ENCODE results near the gene WDR90.

Gene WDR90

GRCh38 chr16:648781-649589 lies at the start of gene WDR90:
Gene WDR90 (plus strand): TSS chr16:649365. CDS start chr16:649417, 52 bp downstream.
- DNase-seq (ENCODE audit: low read depth in 2 of 2): peak; percentile 92

DNA sequence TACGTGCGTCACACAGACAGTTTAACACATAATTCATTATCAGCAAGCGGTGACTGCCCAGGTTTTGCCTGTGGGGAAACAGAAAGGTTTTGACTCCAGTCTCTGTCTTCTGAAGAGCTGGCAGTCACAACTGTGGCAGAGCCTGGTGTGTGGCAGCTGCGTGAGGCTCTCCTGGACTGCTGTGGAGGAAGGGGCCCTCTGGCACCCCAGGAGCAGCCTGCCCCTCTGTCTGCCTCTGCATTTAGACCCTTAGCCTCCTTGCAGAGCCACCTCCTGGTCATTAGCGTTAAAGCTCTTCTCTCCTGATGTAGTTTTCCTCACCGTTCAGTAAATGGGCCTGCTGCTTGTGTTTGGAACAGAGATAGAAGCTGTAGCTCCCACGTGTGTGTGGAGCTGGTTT lies 48.4 kb upstream of the WDR90 start:
- no peak for DNase-seq (ENCODE audit: low read depth in 2 of 2)

DNA sequence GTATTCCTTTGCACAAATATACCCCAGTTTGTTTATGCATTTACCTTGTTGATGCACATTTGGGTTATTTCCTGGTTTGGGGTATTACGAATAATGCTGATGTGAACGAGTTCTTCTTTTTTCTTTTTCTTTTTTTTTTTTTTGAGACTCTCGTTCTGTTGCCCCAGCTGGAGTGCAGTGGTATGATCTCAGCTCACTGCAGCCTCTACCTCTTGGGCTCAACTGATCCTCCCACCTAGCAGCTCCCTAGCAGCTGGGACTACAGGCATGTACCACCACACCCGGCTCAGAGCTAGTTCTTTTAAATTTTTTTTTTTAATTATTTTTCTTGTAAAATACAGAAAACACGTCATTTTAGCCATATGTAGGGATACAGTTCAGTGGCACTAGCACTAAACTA lies 45.2 kb upstream of the WDR90 start:
- DNase-seq (ENCODE audit: low read depth in 2 of 2): no peak

- DNase-seq (ENCODE audit: low read depth in 2 of 2): no peak
Observed at GRCh38 chr16:606656-607307, 42.4 kb upstream of the WDR90 start.

DNA sequence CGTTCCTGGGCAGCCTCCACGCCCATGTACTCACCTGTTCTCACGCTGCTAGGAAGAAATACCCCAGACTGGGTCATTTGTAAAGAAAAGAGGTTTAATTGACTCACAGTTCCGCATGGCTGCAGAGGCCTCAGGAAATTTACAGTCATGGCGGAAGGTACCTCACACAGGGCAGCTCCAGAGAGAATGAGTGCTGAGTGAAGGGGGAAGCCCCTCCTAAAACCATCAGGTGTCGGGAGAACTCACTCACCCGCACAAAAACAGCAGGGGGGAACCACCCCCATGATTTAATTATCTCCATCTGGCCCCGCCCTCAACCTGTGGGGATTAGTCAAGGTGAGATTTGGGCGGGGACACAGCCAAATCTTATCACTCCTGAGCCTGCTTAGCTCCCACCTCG lies 41.1 kb upstream of the WDR90 start:
- peak in 1 of 2 donors; percentile 39 for DNase-seq (ENCODE audit: low read depth in 2 of 2)

DNA sequence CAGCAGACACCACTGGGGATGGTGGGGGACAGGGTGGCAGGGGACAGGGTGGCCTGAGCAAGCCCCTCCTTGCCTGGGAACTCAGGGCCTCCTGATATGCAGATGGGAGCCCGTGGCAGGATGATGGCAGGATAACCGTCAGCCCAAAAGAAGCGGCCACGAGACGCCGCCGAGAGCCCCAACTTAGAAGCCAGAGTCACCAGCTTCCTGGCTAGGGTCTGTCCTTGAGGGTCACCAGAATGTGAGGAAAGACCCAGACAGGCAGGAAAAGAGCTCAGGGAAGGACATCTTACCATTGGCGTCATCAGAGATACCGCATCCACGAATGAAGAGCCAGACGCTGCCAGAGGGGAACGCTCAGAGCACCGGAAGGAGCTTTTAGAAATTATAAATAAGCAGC lies 39.8 kb upstream of the WDR90 start:
- DNase-seq (ENCODE audit: low read depth in 2 of 2): no peak

DNA sequence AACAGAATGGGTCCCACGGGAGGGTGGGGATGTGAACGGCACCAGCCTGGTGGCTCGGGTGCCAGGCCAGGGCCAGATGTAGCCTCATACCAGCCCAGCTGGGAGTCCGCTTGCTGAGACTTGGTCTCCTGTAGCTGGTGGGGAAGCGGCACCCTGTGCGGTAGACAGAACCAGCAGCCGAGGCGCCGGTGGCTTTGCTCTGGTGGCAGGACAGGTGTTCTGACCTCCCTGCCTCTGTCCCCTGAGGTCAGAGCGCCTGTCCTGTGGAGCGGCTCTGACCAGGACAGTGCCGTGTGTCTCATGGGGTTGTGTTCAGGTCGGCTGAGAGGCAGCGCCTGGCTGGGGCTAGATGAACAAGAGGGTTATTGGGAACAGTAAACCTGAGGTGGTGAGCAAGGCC lies 39.2 kb upstream of the WDR90 start:
- DNase-seq (ENCODE audit: low read depth in 2 of 2): no peak

GRCh38 chr16:610513-611381 lies 38.4 kb upstream of the WDR90 start:
- peak; percentile 55 to 59 for DNase-seq (ENCODE audit: low read depth in 2 of 2)

GRCh38 chr16:615122-615521 lies 34.0 kb upstream of the WDR90 start:
- DNase-seq (ENCODE audit: low read depth in 2 of 2): no peak

DNA sequence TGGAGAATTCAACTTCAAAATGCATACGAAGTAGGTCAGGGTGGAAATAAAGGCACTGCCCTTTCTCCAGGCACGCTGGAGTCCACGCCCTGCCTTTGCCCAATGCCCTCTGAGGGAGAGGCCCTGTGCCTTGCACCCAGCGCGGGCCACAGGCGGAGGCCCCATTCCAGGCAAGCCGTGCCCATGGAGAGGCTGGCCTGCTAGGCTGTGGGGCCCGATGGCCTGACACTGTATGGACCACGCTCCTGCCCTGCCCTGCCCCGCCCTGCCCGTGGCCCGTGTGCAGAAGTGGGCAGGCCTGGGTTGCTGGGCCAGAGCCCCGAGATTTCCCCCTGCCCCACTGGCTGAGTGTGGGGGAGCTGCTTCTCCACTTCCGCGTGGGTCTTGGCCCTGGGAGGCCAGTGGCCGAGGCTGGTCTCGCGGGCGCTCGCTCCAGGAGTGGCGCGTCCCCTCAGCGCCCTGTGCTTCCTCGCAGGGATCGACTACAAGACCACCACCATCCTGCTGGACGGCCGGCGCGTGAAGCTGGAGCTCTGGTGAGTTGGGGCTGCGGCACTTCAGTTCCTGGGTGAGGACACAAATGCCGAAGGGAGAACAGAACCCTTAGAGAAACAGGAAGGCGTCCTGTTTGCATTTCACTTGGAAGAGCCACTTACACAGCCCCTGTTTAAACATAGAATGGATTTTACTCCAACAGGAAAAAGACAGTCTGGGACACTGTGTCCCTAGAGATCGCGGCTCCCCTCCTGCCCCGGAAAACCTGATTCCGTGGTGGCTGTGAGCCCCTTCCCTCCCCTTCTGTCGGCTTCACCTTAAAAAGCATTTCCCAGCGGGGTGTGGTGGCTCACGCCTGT lies 32.2 kb upstream of the WDR90 start:
- no peak for DNase-seq (ENCODE audit: low read depth in 2 of 2)

DNA sequence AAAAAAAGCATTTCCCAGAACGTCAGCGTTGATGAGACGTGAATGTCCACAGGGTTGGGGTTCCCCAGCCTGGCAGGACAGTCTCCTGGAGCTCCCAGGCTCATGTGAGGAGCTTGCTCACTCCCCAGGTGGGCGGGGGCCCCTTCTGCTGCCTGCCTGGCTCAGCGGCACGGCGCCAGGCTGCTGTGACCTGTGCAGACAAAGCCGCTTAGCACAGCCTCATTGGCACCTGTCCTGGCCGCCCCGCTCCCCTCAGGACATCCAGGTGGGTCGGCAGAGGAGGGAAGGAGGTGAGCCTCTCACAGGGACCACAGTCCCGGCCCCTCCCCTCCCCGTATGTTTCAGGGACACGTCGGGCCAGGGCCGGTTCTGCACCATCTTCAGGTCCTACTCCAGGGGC lies 31.3 kb upstream of the WDR90 start:
- no peak for DNase-seq (ENCODE audit: low read depth in 2 of 2)

GRCh38 chr16:619476-620100 lies 29.6 kb upstream of the WDR90 start:
- DNase-seq (ENCODE audit: low read depth in 2 of 2): no peak

DNA sequence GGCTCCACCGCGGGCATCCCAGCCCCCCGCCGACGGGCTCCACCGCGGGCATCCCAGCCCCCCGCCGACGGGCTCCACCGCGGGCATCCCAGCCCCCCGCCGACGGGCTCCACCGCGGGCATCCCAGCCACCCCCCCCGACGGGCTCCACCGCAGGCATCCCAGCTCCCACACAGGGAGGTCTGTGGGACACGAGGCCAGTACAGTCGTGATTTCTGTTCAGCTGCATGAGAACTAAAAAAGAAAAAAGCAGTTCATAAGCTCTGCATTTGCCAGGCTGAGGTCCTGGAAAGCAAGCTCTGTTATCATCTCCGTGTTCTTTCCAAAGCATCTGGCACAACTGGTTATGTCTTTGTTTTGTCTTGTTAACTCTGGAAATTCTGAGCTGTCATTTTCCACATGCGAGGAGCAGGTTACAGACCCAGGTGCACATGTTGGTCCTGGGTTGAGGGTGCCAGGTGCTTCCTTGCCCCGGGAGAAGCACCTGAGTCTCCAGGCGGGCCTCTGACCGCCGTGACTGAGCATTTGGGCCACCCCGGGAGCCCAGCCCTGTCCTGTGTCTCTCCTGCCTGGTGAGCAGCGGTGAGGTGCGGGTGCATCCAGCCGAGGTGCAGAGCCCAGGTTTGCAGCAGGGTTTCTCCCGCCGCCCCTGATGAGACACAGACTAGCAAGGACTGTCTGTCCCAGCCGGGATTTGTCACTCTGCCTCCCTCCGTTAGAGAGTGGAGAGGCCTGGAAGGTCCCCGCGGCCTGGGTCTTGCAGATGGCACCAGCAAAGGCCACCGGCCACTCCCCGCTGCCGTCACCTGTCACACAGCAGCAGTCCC lies 28.3 kb upstream of the WDR90 start:
- no peak for DNase-seq (ENCODE audit: low read depth in 2 of 2)

GRCh38 chr16:621526-622105 lies 27.5 kb upstream of the WDR90 start:
- DNase-seq (ENCODE audit: low read depth in 2 of 2): no peak

DNA sequence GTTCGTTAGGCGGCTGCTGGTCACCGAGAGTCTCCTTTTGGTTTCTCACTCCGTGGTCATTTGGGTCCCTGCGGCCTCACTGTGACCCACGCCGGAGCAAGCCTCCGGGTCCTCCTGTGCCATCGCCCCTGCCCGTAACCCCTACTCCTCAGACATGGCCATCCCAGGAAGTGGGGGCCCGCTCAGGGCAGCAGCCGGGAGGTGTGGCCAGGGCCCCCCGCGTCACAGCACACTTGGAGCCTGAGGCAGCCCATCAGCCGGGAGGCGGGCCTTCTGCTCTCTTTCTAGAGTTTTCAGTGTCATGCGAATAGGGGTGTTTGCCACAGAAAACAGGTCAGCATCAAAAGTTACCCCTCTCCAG lies 26.3 kb upstream of the WDR90 start:
- no peak for DNase-seq (ENCODE audit: low read depth in 2 of 2)

DNA sequence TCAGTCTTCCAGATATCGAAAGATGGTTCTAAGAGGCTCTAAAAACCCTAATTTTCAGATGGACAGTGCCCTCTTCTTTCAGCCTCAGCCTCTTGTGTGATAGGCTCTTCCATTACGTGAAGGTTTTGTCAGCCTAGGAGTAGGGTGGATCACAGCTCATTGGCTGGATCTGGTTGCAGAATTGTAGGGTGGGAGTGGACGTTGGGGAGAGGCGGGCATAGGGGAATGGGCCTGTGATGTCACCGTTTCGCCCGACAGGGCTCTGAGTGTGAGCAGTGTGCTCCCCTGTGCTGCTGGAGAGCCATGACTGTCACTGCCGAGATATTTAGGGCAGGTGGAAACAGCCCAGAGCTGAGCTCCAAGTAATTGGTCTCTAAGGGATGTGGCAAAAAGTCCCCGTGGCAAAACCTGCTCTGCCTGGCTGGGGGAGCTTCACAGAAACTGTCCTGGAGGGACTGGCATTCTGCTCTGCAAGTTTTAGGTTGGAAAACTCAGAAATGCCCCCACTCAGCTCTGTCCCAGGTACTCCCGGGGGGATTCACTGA lies 24.6 kb upstream of the WDR90 start:
- no peak for DNase-seq (ENCODE audit: low read depth in 2 of 2)

GRCh38 chr16:625117-625976 lies 23.8 kb upstream of the WDR90 start:
- no peak for DNase-seq (ENCODE audit: low read depth in 2 of 2)

DNA sequence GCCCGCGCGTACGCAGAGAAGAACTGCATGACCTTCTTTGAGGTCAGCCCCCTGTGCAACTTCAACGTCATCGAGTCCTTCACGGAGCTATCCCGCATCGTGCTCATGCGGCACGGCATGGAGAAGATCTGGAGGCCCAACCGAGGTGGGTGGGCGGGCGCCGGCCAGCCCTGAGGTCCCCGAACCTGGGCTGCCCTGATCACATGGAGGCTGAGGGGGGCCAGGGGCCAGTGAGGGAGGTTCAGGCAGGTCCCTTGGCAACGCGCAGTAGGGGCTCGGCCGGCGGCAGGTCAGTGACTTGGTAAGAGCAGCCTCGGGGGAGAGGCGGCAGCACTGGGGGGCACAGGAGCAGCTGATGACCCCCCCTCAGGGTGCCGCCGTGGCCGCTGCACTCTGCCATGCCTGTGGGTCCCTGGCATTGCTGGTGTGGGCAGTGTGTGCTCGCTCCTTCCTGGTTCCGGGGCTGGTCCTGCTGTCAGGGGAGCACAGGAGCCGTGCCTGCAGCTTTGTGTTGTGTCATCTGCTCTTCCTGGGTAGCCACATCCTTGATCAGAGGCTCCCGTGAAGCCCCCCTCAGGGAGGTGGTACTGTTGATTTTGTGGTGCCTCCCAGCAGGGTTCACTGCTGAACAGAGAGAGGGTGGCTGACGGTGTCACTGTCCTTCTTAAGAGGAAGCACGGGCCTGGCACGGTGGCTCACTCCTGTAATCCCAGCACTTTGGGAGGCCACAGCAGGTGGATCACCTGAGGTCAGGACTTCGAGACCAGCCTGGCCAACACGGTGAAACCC lies 23.0 kb upstream of the WDR90 start:
- no peak for DNase-seq (ENCODE audit: low read depth in 2 of 2)
